ENCODE results near the gene MAP3K20. TPM values are rescaled to one million over a fixed set of nuclear protein-coding genes. Genes with fewer than 3 reads are reported as not detected.
"Not testable (repeated sequence)": the region's sequence is repeated elsewhere in the genome, so short reads cannot be mapped to it uniquely, and the experiment has no call there.

MAP3K20 gene
- 71.9 TPM for polyA plus RNA-seq (2013, experiment 1 of 2; ENCODE audit: insufficient read length)
- 67.5 TPM for polyA plus RNA-seq (2013, experiment 2 of 2; ENCODE audit: insufficient read length)

DNA sequence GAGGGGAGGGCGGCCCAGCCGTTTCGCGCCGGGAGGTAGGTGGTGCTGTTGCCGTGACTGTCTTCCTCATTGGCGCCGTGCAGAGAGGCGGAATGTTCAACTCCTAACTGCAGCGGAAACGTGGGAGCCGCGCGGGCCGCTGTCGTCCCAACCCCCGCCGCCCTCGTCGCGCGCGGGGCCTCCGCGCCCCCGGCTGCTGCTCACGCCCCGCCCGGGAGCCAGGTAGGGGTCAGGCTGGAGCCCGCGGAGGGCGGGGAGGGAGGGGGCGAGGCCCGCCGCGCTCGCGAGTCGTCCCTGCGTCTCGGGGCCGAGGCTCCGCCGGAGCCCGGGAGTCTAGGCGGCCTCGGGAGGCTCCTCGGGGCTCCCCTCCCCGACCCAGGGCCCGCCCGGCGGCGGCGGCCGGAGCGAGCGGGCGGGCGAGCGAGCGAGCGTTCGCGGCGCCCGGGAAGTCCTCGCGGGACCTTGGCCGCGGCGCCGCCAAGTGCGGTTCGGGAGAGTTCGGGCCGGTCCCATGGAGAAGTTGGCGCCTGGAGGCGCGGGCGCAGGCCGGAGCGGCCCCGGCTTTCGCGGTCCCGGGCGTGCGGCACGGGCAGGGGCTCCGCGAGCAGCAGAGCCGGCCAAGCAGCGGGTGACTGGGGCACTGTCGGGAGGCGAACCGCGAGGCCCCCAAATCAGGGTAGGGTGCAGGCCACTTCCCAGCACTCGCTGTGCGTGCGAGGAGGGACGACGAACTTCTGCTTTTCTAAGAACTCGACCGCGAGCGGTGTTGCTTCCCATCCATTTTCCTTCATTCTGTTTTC is at the start of gene MAP3K20:
Gene MAP3K20 (plus strand): TSS at position 66 of the 800 bp plus-strand sequence. CDS start 15,186 bp downstream, outside the sequence.
- peak; percentile 84 for DNase-seq

DNA sequence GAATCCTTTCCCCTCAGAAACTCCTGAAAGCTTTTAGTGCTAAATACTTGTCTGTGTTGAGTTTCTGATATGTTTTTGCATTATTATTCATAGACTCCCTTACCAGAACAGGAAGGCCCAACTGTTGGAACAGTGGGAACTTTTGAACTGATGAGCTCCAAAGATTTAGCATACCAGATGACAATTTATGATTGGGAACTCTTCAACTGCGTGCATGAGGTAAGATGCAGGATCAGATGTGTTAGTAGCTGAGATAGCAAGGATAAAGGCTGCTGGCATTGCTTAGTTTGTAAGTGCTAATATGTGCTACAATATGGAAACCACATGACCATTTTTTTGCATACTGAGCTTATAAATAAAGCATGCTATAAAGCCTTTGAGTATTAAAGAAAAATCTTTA is 49.2 kb upstream of the MAP3K20 start:
- no peak for DNase-seq

DNA sequence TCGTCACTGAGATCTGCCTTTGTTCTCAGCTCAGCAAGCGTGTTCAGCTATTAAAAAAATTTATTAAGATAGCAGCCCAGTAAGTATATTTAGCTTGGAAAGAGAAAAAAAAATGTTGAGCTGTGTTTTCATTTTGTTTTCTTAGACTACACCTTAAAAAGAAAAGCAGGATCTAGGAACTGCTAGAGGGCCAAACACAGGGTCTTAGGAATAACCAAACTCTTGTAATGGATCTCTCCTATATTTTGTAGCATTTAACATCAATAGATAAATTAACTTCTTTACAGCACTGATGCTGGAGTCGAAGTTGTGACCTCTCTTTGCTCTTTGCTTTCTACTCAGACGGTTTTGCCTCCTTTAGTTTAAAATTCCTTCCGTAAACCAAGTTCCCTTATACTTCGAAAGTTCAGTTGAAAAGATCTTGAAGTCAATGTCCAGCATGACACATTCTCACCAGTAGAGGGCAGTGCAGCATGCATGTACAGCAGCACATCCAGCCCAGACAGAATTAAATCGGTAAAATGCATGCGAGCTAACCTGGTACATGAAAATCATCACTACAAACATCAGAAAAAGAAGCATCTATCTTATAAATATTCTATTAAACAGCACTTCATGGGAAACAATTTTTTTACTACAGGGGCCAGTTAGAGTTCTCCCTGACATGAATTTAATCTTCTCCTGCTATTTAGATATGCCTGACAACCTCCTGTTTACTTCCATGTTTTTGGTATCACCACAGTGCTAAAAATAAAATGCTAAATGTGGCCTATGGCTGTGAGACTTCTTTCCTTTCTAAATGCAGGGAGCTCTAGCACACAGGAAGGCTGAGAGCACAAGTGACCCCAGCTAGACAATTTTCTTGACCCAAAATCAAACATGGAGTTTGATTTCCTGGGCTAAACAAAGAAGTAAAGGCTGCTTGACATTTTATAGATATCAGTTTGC is 48.2 kb upstream of the MAP3K20 start:
- DNase-seq = peak; percentile 83

DNA sequence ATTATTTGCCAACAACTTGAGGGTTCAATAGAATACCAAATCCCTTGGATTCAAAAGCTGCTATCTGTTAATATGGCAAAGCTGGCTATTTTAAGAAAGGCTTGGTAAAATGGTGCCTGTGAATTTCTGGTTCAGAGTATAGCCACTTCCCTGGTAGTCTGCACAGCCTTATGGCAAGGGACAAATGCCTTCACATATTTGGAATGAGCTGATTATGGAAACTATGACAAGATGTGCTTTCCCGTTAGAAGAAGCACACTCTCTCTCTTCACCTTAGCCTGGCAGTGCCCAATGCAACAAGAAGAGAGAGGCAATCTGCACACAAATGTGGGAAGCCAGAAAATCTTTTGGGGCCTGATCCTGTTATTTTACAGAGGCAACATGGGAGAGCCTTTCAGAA is 47.5 kb upstream of the MAP3K20 start:
- DNase-seq = no peak

DNA sequence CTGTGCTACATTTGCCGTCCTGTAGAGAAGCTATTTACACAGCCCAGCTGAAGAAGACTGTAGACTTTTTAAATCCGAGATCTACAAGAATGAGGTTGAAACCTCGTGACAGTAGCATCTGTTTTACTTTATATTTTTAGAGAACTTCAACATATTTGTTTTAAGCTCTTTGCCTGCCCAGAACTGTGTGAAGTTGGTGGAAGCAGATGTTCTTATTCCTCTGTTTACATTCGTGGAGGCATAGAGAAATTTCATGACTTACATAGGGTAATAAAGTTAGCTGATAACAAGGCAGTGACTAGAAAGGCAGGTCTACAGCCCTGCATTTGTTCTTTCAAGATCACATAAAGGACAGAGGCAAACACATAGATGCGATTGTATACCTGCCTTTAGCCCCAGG is 47.0 kb upstream of the MAP3K20 start:
- DNase-seq = no peak

DNA sequence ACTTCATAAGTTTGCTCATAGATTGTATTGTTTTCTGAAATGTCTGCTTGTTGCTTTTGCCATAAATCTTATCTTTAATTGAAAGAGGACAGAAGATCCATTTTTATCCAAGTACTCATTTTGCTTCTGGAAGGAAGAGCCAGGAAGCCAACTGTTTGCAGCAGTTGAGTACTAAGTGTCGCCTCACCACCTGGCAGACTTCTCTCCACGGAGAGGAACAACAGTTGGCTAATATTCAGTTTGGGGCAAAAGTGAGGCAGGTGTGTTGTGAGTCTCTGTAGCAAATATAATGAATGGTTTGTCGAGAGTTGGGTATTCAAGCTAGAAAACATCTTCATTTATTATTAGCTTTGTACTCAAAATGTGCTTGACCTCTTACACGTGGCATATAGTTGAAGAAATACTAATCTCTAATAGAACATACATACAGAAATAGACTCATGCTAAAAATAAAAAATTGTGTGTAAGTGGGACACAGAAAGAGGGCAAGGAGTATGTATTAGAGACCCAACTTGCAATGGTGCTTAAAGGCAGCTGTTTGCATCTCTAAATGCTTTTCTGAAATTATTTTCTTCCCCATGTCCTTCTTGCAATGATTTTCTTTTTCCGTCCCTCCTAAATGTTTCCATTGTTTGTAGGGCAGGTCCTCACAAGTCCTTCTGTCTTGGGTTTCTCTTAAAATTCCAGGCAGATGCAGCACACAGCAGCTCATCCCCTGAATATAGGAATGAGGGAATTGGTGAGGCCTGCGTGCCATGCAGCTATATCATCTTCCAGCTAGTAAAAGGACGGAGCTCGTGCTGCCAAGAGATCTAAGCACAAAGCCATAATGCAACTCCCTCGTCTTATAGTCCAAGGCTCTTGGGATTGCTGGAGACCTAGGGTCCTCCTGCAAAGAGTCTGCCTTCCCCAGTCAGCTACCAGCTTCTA is 44.8 kb upstream of the MAP3K20 start:
- peak; percentile 38 for DNase-seq

DNA sequence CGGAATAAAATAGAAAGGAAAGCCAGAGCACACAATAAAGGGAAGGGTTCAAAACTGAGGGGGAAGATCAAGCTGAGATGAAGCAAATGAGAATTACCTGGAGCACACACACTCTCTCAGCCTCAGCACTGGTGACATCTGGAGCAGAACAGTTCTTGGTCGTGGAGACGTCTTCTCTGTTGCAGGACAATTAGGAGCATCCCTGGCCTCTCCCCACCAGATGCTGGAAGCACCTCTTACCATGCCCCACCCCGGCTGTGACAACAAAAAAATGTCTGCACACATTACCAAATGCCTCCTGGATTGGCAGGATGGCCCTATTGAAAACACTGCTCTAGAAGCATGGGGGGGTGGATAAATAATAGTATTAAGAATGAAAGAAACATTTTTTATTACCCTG is 43.6 kb upstream of the MAP3K20 start:
- no peak for DNase-seq

DNA sequence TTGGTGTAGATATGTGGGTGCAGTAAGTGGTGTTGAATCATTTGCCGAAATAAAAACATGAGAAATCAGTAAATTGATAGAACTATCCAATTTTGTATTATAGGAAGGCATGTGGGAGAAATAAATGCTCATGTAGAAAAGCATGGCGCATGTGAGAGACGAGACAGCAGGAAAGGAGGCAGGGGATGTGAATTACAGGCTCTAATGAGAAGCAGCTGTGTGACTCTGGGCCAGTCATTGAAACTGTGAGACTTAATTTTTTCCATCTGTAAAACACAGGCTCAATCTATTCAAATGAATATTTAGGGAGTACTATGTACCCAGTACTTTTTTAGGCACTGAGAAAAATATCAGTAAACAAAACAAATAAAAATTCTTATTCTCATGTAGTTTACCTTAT is 42.6 kb upstream of the MAP3K20 start:
- peak; percentile 62 for DNase-seq

DNA sequence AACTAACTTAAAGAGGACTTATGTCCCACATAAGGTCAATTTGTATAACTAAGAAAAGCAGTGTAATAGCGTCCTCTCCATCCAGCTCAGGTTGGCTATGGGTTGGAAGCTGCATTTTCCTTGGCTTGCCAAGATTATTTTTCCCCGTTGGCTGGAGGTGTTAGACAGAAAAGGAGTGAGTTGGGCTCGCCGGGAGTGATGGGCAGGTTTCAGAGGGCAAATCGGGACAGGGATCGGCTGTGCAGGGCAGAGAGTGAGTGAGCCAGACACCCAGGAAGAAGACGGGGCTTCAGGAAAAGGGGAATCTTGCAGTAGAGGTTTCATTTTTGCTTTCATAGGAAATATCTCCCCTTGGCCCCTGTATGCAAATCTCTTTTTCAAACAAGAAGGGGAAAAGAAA is 41.5 kb upstream of the MAP3K20 start:
- no peak for DNase-seq

DNA sequence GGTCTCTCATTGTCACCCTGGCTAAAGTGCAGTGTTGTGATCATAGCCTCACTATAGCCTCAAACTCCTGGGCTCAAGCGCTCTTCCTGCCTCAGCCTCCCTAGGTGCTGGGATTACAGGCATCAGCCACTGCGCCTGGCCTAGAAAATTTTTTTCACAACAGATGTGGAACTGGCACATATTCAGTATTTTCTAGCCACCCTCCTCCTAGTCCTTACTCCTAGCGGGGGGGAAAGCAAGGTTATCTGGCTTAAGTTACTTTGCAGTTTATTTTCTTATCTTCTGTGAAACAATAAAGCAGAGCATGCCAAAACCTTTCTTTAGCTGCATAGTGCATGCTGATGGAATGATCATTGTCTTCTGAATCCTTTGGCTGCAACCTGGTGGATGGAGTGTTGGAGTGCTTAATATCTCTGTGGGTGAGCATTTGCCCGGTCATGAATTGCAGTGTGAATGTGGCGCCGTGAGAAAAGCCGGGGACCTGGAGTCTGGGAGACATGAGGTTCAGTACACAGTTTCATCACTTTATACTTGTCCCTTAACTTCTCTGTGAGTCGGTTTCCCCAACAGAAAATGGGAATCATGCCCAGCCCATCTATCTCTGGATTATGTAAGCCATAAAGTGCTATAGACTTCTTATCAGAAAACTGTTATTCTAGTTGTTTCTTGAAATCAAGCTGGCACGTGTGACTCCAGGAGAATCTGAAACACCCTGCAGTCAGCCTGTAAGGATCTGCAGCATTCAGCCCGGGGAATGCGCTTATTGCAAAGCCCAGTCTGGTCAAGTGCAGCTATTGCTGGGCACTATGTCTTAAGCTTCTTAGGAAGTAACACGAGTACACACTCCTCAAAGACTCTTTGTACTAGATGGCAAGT is 38.2 kb upstream of the MAP3K20 start:
- no peak for DNase-seq

DNA sequence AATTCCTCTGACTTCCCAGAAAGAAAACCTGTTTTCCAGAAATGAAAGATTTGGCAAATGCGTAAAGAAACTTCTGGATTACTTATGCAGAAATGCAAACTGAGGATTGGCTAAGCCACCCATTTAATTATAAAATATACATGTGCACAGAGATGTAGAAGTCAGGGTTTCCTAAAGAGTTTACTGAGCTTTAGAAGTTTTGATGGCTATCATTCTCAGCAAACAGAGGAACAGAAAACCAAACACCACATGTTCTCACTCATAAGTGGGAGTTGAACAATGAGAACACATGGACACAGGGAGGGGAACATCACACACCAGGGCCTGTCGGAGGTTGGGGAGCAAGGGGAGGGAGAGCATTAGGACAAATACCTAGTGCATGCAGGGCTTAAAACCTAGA is 37.4 kb upstream of the MAP3K20 start:
- DNase-seq = not testable (repeated sequence)

DNA sequence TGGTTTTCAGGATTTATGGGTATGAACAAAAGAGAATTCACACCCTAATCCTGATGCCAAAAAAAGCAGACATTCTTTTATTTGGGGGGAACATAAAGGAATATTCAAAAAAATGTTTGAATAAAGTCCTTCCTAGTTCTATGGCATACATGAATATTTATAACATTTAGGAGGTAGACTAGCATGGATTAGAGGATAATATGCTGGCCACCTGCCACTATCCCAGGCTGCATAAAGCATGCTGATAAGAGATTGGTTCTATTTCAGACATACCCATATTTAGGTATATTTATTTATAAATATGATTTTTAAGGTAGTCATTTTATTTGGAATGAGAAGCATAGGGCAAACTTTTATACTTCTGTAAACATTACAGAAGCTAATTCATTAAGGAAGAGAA is 34.9 kb upstream of the MAP3K20 start:
- no peak for DNase-seq

DNA sequence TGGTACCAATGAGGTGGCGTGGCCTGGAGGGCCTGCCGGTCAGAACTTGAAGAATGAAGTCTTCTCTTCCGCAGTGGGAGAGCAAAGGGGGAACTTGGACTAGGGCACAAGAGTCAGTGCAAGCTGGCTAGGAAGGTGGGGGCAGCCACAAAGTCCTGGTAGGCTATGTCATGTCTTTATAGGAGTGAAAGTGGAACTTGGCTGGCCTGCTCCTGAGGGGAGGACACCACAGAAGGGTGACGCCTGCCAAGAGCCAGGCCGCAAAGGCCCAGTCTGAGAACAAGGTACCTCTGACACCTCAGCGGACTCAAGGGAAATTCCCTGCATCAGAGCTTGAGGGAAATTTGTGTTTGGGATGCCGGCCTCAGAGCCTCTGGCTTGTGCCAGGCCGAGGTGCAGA is 32.2 kb upstream of the MAP3K20 start:
- DNase-seq = no peak

DNA sequence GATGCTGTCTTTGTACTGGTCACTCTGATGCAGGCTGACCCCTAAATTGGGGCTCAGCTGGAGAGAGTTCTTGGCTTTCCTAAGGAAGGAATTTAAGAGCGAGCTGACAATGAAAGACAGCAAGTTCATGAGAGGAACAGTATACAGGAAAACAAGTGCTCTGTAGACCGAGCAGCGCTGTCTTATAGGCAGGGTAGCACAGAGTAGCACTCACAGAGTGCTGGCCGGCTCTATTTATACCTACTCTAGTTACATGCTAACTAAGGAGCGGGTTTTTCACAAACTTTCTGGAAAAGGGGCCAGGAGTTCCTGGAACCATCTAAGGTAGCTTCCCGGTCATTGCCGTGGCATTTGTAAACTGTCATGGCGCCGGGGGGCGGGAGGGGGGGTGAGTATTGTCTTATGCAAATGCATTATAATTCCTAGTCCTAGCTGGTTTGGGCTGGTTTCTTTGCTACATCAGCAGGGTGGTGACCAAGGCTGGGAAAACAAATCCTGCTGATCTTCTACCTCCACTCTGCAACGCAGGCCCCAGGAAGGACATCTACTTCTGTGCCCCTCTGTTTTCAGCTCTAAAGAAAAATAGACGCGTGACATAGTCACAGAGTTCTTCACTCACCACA is 31.6 kb upstream of the MAP3K20 start:
- DNase-seq = no peak

DNA sequence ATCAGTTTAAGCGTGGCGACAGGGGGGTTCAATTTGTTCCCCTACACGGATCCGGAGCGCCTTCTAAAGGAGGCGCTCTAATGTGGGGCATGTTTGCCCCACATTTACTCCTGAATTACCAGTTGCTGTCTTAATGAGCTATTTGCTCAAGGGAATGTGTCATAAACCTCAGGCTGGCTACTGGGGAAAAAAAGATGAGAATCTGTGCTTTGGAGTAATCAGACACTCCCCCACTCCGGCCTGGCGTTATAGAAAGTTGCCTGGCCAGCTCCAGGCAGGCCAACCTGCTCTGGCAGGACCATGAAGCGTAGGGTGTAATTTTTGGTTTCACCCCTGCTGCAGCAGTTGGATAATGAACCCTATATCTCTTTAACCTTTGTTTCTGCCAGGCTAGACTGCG is 31.0 kb upstream of the MAP3K20 start:
- no peak for DNase-seq

DNA sequence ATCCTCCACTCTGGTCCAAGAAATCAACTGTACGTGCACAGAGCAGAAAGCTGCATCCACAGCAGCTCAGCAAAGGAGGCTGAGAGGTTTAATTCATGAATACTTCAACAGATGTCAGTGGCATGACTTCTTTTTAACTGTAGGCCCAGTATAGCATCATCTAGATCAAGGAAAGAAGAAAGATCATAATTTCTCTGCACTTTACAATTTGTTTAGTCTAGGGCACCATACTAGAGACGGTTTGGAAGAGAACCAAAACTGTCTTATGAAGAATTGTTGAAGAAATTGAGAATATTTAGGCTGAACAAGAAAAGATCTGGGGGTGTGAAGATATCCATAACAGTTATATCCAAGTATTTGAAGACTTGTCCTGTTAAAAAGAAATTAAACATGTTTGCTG is 30.5 kb upstream of the MAP3K20 start:
- DNase-seq = no peak

DNA sequence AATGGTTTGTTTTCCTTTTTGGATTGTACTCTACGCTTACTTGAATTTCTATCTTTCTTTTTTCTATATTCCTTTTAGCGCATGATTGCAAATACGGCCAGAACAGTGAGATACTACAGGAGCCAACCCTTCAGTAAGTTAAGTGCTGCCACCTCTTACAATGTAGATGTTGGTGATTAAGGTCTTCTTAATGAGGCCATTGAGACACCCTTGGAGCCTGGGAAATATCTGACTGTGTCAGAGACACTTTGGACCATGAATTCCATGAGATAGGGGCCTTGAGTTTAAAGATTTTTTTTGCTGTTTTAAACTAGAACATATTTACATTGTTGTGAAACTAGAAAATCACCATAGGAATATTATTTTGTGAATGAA is 27.1 kb upstream of the MAP3K20 start:
- DNase-seq = no peak

DNA sequence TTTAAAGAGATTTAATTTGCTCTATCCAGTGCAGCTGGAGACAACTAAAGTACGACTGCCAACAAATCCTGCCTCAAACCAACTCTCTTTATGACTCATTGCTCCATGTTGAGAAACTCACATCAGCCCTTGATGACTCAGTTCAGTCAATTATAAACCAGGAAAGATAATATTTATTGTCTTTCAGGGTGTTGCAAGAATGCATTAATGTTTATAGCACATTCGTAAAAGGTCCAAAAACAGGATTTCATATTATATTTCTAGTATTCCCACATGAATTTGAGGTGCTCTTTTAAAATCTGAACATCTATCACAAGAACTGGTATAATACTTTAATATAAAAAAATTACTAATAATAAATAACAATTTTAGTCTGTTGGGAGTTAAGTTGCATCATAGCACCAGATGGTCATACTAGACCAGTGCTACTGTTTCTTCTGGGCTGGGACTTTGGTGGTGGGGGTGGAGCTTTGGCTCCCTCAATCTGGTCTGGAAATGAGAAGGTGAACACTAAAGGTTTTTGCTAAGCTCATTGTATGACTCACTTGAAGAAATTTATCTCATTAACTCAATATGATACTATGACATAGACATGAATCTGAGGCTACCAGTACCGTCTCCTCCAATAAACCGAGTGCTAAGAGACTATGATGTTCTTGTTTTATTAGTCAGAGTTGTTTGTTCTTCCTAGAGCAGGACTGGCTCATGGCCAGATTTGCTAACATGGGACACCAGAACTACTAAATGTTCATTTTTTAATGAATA is 26.6 kb upstream of the MAP3K20 start:
- DNase-seq = peak; percentile 95

DNA sequence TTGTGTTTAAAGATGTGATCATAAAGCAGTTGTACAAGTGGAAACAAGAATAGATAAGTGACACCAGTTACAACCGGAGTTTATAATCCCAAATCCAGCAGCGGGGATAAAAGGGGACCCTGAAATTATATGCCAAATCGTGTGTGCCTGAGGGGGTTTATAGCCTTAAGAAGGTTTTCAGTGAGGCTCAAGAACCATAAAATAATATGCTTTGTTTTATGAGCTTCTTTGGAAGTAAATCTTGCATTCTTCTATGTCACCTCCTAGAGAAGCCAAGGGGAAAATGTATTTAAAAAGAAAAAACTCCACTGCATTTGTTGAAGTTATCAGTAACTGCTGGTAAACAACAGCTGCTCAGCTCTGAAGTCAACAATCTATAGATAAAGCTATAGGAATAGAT is 25.8 kb upstream of the MAP3K20 start:
- no peak for DNase-seq

DNA sequence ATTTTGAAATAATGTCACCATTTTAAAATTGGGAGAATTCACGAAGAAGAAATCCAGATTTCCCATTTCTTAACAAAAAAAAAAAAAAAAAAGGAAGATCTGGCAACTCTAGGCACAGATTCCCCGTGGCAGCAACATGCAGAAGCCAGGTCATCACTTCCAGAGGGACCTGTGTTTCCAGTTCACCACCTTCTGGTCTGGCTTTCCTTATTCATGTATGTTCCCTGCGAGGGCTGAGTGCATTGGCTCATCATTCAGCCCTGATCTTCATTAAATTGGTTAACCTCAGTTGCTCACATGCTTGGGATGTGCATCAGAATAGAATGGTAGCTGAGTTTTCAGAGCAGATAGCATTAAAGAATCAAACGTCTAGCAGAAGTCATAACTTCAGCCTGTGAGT is 25.0 kb upstream of the MAP3K20 start:
- DNase-seq = no peak

Data from fibroblast of skin of back (primary cell).